Measurements from ENCODE around the gene NAXE.
"Not testable (repeated sequence)": the region's sequence is repeated elsewhere in the genome, so short reads cannot be mapped to it uniquely, and the experiment has no call there.

The NAXE gene

GRCh38 chr1:156591432-156592157 is at the start of gene NAXE:
TSS of gene NAXE (plus strand) at chr1:156591776. CDS start at chr1:156591805, 29 bp downstream.
- DNase-seq: peak; percentile 80

- DNase-seq: no peak
These were observed 48.5 kb upstream of the NAXE start for GRCh38 chr1:156543066-156543465.

GRCh38 chr1:156544592-156545102 is 46.9 kb upstream of the NAXE start:
- no peak for DNase-seq

- DNase-seq: no peak
These were observed 45.3 kb upstream of the NAXE start for GRCh38 chr1:156546267-156546666.

- no peak for DNase-seq
These were observed 44.1 kb upstream of the NAXE start for GRCh38 chr1:156547434-156547833.

- no peak for DNase-seq
These were observed 43.6 kb upstream of the NAXE start for GRCh38 chr1:156547982-156548381.

- DNase-seq: no peak
These were observed 42.2 kb upstream of the NAXE start for GRCh38 chr1:156549390-156549789.

GRCh38 chr1:156549831-156550230 is 41.7 kb upstream of the NAXE start:
- no peak for DNase-seq

GRCh38 chr1:156550346-156550745 is 41.2 kb upstream of the NAXE start:
- no peak for DNase-seq

GRCh38 chr1:156551066-156551643 is 40.4 kb upstream of the NAXE start:
- DNase-seq: no peak

GRCh38 chr1:156551869-156552268 is 39.7 kb upstream of the NAXE start:
- no peak for DNase-seq

GRCh38 chr1:156552518-156552917 is 39.1 kb upstream of the NAXE start:
- DNase-seq: no peak

- not testable (repeated sequence) for DNase-seq
These were observed 38.6 kb upstream of the NAXE start for GRCh38 chr1:156552937-156553336.

- DNase-seq: no peak
These were observed 37.6 kb upstream of the NAXE start for GRCh38 chr1:156553860-156554485.

GRCh38 chr1:156554971-156555370 is 36.6 kb upstream of the NAXE start:
- DNase-seq: no peak

GRCh38 chr1:156555715-156556114 is 35.9 kb upstream of the NAXE start:
- no peak for DNase-seq

GRCh38 chr1:156556354-156556753 is 35.2 kb upstream of the NAXE start:
- DNase-seq: no peak

GRCh38 chr1:156559086-156559796 is 32.3 kb upstream of the NAXE start:
- DNase-seq: no peak

GRCh38 chr1:156559797-156560385 is 31.7 kb upstream of the NAXE start:
- no peak for DNase-seq

- no peak for DNase-seq
These were observed 30.9 kb upstream of the NAXE start for GRCh38 chr1:156560585-156561163.

- DNase-seq: no peak
These were observed 26.1 kb upstream of the NAXE start for GRCh38 chr1:156565519-156565918.

GRCh38 chr1:156566436-156566835 is 25.1 kb upstream of the NAXE start:
- no peak for DNase-seq

Measured in right hindlimb (tissue), 1 donor.